Suppressor macrophage (primary cell): Measurements from ENCODE around the gene BICC1.

Experiments
- DNase-seq, 4 experiments: peaks; one replicate each; pipeline ENCODE4 v3.0.0-alpha.2; 2020 to 2022

The BICC1 gene

DNA sequence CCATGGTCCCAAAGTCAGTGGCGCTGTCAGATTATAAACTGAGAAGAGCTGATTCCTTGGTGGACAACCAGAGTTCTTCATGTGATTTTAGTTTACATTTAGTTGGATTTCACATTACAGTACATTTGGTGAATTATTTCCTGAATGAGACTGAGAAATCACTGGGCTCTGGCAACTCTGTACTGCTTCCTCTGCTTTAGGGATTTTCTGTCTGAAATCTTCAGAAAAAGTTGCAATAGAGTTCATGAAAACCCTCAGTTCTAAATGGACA is 242.6 kb downstream of the BICC1 start:
- no peak for DNase-seq

DNA sequence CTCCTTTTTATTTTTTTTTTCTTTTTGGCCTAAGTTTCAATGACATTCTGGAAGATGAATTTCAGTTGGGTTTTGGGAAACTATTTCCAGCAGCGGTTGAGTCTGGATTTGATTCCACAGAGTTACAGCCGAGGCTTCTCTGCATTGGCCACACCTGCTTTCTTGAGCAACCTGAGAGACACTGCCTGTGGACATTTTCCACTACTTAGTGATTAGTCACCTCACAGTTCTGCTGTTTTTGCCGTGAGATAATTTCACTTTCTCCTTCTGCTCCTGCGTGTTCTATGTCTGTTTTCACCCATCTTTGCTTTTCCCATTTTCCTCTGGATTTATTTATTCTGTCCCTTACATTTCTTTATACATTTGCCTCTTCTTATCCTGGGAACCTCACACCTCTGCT is 243.0 kb downstream of the BICC1 start:
- no peak for DNase-seq

DNA sequence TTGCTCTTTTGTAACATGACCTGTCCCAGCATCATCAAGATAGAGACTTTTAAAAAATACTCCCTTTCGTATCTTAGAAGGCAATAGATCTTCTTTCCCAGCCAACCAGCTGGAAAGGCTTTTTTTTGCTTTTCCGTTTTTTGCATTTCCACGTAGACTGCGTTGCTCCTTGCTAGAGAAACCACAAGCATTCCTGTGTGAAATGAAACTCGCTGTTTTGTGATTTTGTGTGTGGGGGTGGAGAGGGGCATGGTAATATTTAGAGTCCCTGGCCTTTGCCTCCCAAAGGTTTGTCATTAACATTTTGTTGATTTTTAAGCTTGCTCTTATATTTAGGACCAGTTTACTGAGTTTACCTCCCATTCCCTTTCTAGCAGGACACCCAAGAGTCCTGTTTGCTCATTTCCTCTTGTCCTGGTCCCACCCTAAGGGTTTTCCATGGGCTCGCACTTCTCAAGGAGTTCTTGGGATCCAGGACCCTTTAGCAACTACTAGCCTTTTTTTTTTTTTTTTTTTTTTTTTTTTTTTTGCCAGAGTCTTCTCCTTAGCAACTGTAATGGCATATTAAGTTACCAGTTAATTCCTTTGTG is 243.6 kb downstream of the BICC1 start:
- DNase-seq = no peak

DNA sequence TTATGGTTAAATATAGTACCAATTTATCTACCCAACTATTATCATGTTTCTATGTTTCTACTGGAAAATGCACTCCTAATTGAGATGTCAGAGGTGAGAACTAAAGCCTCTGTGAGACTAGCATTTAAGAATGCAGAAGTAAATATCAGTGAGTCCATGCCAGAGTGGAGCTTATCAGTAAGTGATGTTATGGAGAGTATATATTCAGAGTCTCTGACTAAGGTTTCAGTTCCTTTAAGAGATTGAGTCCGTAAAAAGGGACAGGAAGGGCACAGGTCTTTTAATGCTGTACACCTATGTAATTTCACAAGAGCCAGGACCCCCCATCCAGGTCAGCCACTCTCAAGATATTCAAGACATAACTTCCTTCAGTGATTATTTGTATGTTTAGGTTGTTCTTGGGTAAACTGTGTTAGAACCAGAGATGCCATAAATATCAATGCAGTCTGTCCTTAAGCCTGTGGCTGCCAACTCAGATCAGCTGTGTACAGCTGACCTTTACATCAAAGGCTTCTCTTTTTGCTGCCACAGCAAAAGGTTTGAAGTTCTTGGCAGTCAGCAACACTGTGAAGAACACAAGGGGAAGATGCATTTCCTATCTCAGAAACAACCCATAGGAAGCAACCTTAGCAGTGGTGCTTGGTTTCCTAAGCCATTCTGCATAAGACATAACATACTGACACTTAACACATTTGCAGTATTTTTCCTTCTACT is 244.8 kb downstream of the BICC1 start:
- DNase-seq = peak in 3 of 4 experiments; percentile 9 to 40 (median 19)

DNA sequence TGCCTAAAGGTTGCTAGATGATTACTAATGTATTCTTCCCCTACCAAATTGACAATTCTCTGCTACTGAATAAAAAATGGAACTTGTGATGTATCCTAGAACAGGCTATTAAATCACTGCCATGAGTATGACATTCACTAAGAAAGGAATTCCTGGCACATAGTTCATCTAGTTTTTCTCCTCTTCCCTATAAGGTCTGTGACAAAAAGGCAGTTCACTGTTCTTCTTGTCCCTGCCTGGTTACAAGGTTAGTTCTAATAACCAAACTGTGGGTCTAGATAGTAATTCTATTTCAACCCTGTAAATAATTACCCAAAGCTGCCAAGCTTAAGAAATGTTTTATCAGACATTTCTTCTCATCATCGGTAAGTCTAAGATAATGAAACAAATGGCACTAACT is 245.6 kb downstream of the BICC1 start:
- DNase-seq = no peak

DNA sequence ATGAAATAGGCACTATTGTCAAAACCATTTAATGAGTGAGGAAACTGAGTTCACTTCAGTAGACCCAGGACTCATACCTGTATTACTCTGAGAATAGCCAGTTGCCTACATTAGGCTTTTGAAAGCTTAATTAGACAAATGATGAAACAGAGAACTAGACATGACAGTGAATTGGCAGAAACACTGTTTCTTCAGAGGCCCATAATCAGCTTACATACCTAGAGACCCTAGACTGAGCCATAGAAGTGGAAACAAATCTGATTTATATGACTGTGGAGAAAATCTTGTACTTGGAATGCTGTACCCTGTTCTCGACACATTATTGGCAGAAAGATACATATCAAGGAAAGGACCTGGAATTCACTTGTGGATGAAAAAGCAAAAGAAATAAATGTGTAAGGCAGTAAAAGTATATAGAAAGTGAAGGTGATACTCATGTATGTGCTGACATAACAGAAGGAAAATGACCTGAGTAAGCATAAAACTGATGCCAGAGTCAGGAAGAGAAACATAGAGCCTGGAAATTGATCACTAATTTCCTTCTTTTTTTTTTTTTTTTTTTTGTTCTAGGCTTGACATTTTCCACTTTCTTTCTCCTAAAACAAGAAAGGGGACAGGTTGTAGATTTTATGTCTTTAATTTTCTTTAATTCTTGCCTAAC is 251.5 kb downstream of the BICC1 start:
- DNase-seq = no peak

DNA sequence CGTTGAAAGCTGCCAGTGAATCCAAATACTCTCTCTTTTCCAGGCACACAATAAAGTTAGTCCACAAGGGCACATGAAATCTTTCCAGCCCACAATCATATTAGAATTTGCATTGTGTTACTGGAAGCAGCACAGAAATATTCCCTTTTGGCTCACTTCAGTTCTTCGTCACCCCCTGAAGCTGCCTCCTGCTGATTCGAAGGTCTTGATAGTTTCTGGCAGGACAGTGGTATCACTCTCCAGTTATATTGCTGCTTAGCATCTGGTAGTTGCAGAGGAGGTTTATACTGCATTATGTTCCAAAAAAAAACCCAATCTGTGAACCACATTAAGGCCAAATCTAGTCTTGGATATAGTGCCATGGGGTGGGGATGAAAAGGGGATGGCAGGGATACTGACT is 253.2 kb downstream of the BICC1 start:
- no peak for DNase-seq

DNA sequence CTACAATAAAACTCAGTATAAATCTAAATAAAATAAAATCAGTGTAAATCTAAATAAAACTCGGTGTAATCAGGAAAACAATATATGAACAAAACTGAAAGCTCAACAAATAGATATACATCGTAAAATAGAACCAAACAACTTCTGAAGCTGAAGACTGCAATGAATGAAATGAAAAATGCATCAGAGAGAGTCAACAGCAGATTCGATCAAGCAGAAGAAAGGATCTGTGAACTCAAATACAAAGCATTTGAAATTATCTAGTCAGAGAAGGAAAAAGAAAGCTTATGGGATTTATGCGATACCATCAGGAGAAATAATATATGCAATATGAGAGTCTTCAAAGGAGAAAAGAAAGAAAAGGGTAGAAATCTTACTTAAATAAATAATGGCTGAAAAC is 255.0 kb downstream of the BICC1 start:
- DNase-seq = no peak

DNA sequence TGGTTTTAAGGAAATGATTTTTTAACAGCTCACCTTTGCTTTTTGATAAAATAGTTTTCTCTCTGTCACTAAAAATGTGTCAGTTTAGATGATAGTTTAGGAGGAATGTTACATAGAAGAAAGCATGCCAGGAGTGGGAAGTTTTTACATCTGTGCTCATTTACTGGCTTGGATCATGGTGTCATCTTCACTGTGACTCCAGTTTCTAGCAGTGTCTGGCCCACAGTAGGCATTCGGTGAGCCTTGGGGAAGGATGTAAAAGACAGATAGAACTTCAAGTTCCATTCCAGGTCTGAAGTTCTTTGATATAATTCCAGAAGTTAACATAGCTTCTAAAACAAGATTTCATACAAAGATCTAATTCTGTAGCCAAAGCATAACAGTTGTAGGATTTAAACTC is 259.2 kb downstream of the BICC1 start:
- no peak for DNase-seq

DNA sequence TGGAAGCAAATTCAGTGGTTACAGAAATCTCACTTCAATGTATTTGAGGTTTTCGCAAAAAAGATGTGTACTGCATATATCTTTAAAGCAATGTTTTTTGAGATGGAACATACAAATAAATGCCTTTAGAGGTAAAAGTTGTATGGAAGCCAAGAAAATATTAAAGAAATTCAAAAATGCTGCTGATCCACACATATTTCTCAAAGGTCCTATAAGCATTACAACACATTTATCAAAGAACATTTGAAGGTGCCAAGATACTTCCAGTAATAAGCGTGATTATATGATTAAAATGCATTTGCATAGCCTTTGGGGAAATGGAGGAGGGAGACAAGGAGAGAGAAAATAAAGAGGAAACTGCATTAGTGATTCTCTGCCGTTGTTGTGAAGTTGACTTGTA is 260.1 kb downstream of the BICC1 start:
- DNase-seq = no peak

DNA sequence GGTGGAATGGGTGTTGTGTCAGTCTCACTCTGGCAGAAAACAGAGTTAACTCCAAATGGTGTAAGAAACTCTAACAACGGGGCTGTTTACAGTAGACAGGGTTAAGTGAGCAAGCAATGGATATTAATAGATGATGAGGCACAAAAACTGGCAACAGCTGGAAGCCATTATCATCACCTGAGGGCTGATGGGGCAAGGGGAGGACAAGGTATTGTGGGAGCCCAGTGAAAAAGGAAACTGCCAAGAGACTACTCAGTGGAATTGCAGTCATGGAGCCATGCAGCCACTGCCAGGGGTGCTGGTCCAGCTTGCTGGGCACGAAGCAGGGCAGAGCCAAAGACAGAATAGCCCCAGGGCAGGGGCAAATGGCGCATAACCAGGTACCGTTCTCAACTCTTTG is 260.7 kb downstream of the BICC1 start:
- DNase-seq = no peak

DNA sequence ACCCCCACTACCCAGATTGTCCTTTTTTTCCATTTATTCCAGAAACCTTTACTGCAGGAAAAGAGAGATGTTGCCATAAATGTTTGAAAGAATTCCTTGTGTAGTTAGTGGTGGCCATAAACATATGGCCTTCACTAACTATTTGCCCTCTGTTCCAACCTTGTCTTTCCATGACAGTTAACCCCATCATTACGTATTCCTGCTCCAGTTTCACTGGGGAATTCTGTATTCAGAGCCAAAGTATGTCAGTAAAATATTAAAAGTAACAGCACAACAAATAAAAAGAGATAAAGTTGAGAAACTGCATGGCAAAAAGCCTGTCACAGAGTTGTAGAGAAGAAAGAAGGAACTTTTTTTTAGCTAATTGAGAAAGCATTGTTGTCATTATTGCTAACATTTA is 261.3 kb downstream of the BICC1 start:
- no peak for DNase-seq

DNA sequence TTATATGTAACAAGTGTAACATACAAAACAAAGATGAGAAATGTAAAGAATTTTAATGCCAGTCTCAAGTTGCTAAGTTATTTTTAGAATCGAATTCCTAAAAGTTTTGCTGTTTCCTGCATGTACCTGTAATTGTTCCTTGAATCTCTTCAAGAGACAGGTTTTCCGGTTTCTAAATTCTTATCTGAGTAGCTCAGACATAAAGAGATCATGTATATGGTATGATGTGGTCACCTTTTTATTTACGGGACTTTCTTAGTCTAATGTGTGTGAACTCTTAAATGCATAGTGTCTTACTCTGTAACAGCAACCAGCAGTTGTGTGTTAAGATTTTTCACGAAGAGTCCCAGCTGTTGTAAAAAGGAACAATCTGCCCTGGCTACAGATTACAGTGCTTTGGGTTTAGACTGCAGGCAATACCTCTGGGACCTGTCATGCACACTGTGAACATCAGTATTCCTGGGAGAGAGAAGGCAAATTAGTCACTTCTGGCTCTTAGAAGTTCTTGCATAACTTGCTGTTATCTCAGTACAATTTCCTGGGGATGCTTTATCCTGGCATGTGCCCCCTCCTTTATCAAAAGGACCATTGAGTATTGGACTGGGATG is 263.4 kb downstream of the BICC1 start:
- DNase-seq = no peak

DNA sequence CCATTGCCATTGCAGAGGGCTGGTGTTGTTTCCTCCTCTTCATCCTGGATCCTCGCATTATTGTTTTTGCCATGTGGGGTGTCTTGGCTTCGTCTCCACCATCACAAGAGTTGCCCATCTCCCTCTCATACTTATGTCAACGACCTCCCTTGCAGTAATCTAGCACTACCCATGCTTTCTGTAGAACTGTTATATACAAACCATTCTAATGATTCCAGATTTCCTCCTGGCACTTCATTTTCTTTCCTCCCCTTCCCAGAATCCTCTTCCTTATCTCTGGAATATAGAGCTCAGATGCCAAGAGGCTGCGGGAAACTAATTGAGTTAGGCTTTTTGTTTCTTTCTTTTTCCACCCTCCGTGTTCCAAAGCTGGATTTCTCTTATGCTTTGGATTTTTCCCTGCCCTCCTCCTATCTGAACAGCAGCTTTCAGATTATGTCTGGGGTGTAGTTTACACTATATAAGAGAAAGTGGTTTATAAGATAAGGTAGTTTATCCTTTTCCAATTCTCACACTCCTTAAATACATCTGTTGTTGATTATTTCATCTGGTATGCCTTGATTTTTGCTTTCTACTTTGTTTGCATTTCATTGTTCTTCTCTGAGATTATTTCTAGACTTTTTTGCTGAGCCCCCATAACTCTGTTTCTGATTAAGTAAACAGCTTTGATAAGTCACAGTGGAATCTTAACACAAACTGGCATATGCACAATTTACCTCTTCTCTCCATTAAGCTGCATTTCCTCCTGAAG is 264.1 kb downstream of the BICC1 start:
- DNase-seq = no peak

DNA sequence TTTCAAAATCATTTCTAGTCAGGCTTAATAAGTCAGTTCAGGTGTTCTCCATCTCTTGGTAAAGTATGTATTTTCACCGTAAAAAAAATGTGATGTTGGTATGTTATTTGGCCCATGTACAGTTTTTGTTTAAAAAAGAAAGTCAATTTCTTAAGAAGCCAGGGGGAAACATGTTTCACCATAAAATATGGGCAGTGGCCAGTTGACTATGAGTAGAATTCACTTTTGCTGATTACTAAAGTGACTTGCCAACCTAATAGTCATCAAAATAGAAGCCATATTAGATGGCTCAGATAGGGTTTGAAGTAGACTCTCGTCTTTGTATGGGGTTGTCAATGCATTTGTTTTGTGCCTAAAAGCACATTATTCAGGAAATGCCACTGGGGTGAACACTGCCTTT is 266.3 kb downstream of the BICC1 start:
- DNase-seq = no peak

DNA sequence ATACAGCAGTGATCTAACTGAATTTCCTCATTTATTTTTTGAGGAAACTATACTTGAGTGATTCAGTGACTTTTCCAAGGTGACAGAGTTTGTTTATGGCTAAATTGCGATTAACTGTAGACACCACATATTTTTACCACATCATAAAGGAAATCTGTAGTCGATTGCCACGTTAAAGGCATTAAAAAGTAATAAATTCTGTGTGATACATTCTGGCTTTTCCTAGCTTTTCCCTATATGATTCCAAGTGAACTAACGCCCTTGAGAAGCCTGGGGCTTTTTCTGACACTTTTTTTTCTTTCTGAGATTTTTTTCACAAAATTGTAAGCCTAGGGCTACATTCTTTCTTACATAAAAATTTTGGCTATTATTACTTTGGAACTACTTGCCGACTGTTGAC is 266.9 kb downstream of the BICC1 start:
- DNase-seq = no peak

DNA sequence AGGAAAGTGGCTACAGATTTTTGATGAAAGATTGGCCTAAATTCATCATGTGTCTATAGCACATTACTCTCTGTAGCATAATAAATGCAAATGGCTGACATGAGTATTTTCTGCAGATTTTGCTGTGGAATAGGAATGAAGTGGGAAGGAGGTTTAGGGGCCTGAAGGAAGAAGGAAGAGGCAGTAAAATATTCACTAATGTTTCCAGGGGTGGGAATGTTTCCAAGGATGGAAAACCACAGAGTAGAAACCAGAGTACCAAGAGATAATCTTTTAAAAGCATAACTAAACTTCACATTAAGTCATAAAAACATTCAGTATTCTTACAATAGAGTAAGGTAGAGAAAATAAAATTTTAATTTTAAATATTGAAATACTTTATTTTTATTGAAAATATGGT is 267.8 kb downstream of the BICC1 start:
- no peak for DNase-seq

DNA sequence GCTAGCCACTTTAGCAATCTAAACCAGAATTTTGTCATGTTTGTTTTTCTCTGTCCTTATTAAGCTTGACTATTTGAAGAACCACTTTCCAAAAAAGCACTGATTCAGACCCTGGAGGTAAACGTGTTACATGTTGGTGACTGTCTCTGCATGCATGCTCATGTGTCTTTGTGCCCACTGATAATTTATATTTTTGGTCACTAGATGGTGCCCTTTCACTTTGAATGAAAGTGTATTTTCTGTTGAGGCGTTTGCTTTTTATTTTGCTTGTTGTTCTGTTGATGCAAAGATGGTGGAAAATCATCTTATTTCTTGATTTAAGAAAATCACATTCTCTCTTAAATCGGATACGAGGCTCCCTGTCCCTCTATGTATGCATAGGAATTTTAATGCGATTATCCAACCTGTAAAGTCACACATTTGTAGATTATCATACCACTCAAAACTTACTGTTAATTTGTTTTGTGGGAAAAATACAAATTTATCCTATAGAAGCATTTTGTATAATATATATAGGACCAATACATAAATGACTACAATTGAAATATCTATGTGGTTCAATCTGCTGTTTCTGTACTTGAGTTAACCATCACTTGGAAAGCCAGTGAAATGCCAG is 269.3 kb downstream of the BICC1 start:
- peak; percentile 6 to 57 (median 48) for DNase-seq

DNA sequence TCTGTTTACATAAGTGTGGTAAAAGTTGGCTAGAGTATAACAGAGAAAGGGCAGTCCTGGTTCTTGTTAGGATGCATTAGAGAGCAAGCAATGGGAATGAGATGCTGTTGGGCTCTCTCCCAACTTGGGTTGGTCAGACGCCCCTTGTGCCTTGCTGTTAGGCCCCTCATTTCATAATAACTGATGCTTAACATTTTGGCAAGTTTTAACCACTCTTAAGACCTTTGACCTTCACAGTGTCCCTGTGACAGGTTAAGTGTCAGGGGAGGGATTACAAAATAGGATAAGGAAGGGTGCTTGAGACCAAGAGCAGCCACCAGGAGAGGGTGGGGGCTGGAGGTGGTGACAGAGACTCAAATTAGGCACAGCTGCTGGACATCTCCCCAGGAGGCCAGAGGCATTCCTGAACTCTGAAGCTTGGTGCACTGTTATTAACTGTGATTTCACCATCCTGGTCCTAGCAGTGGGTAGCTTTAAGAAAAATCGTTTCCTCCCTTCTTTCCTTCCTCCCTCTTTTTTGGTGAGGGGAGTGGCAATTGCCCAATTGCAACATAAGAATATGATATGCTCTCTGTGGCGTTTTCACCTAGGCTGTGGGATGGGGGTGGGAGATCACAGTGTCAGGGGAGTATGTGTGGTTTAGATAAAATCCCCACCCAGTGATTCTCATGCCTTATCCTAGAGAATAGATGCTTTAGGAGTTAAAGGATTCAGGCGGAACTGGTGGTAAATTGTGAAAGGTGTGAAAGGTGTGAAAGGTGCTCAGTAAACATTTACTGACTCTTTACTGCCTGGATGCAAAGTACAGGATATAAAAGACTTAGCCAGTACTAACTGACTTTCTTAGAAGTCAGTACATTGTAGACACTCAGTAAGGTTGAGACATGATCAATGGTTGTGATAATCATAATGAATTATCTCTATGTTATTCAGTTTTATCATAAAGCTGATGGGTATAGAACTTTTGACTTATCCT is 270.5 kb downstream of the BICC1 start:
- DNase-seq = no peak

DNA sequence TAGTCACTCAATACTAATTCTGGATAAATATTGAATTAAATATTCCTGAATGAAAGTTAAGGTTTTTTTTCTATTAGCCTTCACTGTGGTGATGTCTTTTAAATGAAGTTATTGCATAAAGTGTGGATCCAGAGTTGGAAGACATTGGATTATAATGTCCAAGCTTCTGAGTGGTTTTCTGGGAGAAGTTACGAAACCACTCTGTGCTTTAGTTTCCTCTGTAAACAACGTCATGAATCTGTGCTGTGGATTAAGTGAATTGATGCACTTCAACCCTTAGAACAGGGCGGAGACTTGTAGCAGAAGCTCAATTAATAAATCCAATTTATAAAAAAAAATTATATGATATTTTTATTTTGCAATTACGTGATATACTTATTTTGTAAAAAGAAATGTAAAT is 271.7 kb downstream of the BICC1 start:
- DNase-seq = no peak

DNA sequence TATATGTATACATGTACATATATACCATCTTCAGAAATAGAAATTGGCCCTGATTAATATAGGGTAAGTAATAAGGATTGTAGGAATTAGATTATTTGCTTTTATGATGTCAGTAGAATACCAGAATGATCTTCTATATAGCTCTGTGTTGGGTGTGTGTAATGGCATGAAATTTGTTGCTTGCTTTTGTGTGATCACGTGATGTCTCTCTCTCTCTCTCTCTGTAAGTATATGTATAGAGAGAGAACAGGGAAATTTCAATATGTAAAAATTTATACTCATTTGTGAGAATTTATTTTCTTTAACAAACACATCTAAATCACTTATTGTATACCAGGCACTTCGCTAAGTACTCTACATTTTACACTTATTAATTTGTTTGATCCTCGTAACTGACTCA is 272.7 kb downstream of the BICC1 start:
- no peak for DNase-seq

DNA sequence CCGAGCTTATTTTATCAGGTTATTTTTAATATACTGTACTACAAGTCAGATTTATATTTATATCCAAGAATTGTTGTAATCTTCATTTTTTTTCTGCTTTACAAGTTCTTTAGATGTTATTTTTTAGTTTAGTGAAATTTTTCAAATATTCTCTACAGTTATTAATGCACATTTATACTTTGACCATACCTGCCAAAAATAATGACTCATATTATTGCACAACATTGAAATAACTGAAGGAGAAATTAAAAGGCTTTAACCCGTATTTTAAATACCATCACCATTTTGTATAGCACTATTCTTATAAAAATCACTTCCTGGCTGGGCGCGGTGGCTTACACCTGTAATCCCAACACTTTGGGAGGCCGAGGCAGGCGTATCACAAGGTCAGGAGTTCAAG is 278.5 kb downstream of the BICC1 start:
- DNase-seq = no peak
